Left lung (tissue), 10 donors: ENCODE results near the gene COQ8B. TPM values are rescaled to one million over a fixed set of nuclear protein-coding genes. Genes with fewer than 3 reads are reported as not detected.

Experiments
- ATAC-seq: fragments of 200-7000 bp; cut with Tn5 transposase; one replicate; pipeline ENCODE4 v1.9.1; 2020; ENCODE audit warnings: moderate library complexity
- DNase-seq, 4 donors: peaks; one replicate each; pipeline ENCODE4 v3.0.0-alpha.2; 2013 to 2020
- H3K27ac ChIP-seq, 2 donors: fragments of 200-600 bp; sonication (generic) in 1 of 2; one replicate each; pipeline versions ENCODE4 v1.5.0 to v1.8.0; 2020 to 2021
- H3K27me3 ChIP-seq, 2 donors: fragments of 200-600 bp; sonication (generic) in 1 of 2; one replicate each; pipeline versions ENCODE4 v1.5.0 to v1.8.0; 2020 to 2021
- H3K36me3 ChIP-seq, 2 donors: fragments of 200-600 bp; sonication (generic) in 1 of 2; one replicate each; pipeline versions ENCODE4 v1.5.0 to v1.8.0; 2020 to 2021
- H3K4me1 ChIP-seq, 2 donors: fragments of 200-600 bp; one replicate each; pipeline ENCODE4 v1.8.0; 2021
- H3K4me3 ChIP-seq, 2 donors: fragments of 200-600 bp; sonication (generic) in 1 of 2; one replicate each; pipeline versions ENCODE4 v1.5.0 to v1.8.0; 2020 to 2021; ENCODE audit warnings: mild to moderate bottlenecking in 1 of 2
- H3K9me3 ChIP-seq, 2 donors: fragments of 200-600 bp; sonication (generic) in 1 of 2; one replicate each; pipeline versions ENCODE4 v1.5.0 to v1.8.0; 2020 to 2021
- CTCF ChIP-seq, 2 donors: fragments of 200-600 bp; sonication (generic) in 1 of 2; IDR thresholded peaks; one replicate each; pipeline versions ENCODE4 v1.5.0 to v1.8.0; 2021; ENCODE audit warnings: antibody characterized with exemption in 2 of 2
- intact Hi-C, 2 donors: fragments of 100-400 bp; cut with DNase I; formaldehyde crosslinking; loops; one replicate each; pipeline versions ENCODE4 v1.11.2 to v1.14.2; 2022
- polyA plus RNA-seq, 6 donors: library from polyadenylated mRNA; unstranded; fragments of 120-200 nt; gene quantifications; one replicate each; pipeline ENCODE4 v1.2.1, GENCODE V29; 2013; ENCODE audit not compliant: insufficient read length in 6 of 6
- total RNA-seq, 2 donors: library from RNA; stranded (reverse); fragmentation: NEBNext Ultra II Directional; extraction: Animal tissue kit (Norgen Biotek cat#: 25700); gene quantifications; one replicate each; pipeline ENCODE4 v1.2.1, GENCODE V29; 2021
- donor health status: DM: no; HTN: yes; CAD: no.
- donor health status: DM: no; HTN: no; CAD: no.

The COQ8B gene
- total and polyA plus RNA-seq, 8 donors = 29.8 to 48.1 (median 34.1) TPM

GRCh38 chr19:40700083-40700482, 16.6 kb downstream of the COQ8B start:
- no peaks in the 10 kb centered on the region for H3K4me1 ChIP-seq
- TF ChIP-seq CTCF (IDR thresholded peaks at IDR 0.05) = no peak
- H3K27me3 ChIP-seq = no peaks in the 10 kb centered on the region
- H3K4me3 ChIP-seq = no peak overlapping the region
- peaks cover 0 to 87% of the 10 kb centered on the region in 2 donors for H3K36me3 ChIP-seq
- DNase-seq (no peak), ATAC-seq (no peak)
- no peaks in the 10 kb centered on the region for H3K9me3 ChIP-seq
- no peak overlapping the region for H3K27ac ChIP-seq
- intact Hi-C loops = no loop called here

GRCh38 chr19:40697007-40697406, 19.7 kb downstream of the COQ8B start:
- Histone ChIP-seq H3K4me1 (no peaks in the 10 kb centered on the region), H3K27me3 (no peaks in the 10 kb centered on the region), H3K36me3 (peaks cover 0 to 83% of the 10 kb centered on the region in 2 donors), H3K9me3 (no peaks in the 10 kb centered on the region), H3K4me3 (no peak overlapping the region), H3K27ac (no peak overlapping the region)
- intact Hi-C loops = no loop called here
- no peak for TF ChIP-seq CTCF (IDR thresholded peaks at IDR 0.05)
- no peak for DNase-seq
- ATAC-seq = no peak

GRCh38 chr19:40695881-40696280, 20.8 kb downstream of the COQ8B start:
- peaks cover 5 to 10% of the 10 kb centered on the region in 2 donors for H3K4me1 ChIP-seq
- H3K4me3 ChIP-seq = no peak overlapping the region
- H3K27me3 ChIP-seq = no peaks in the 10 kb centered on the region
- intact Hi-C loops = no loop called here
- ATAC-seq (no peak), DNase-seq (no peak)
- no peaks in the 10 kb centered on the region for H3K9me3 ChIP-seq
- no peak overlapping the region for H3K27ac ChIP-seq
- H3K36me3 ChIP-seq = peaks cover 0 to 75% of the 10 kb centered on the region in 2 donors
- no peak for TF ChIP-seq CTCF (IDR thresholded peaks at IDR 0.05)

GRCh38 chr19:40693896-40694295, 22.8 kb downstream of the COQ8B start:
- Histone ChIP-seq H3K4me3 (no peak overlapping the region), H3K9me3 (no peaks in the 10 kb centered on the region), H3K27me3 (no peaks in the 10 kb centered on the region), H3K4me1 (peaks cover 5 to 18% of the 10 kb centered on the region in 2 donors), H3K36me3 (peaks cover 0 to 59% of the 10 kb centered on the region in 2 donors), H3K27ac (no peak overlapping the region)
- DNase-seq = peak in 1 of 4 donors; percentile 51
- no peak for ATAC-seq
- TF ChIP-seq CTCF (IDR thresholded peaks at IDR 0.05) = no peak
- intact Hi-C loops = no loop called here

GRCh38 chr19:40693150-40693788, 23.4 kb downstream of the COQ8B start:
- Histone ChIP-seq H3K9me3 (no peaks in the 10 kb centered on the region), H3K36me3 (peaks cover 0 to 54% of the 10 kb centered on the region in 2 donors), H3K4me1 (peaks cover 5 to 18% of the 10 kb centered on the region in 2 donors), H3K27me3 (no peaks in the 10 kb centered on the region), H3K4me3 (no peak overlapping the region), H3K27ac (no peak overlapping the region)
- DNase-seq = peak in 1 of 4 donors; percentile 33
- TF ChIP-seq CTCF (IDR thresholded peaks at IDR 0.05) = no peak
- intact Hi-C loops = no loop called here
- no peak for ATAC-seq
